Nephron (organoid): ENCODE data around the gene LEO1.

Source experiments
- H3K27ac Mint-ChIP-seq, 3 experiments: 2 replicates each; pipeline ENCODE4 v1.8.0; 2020; ENCODE audit warnings: mixed read lengths in 3 of 3, mild to moderate bottlenecking in 2 of 3, moderate library complexity in 1 of 3
- H3K27me3 Mint-ChIP-seq: 2 replicates; pipeline ENCODE4 v1.8.0; 2021; ENCODE audit warnings: low read depth, mild to moderate bottlenecking, moderate library complexity, mixed read lengths
- H3K36me3 Mint-ChIP-seq: 2 replicates; pipeline ENCODE4 v1.8.0; 2020; ENCODE audit warnings: low read depth, mixed read lengths
- H3K4me1 Mint-ChIP-seq: 2 replicates; pipeline ENCODE4 v1.8.0; 2020; ENCODE audit warnings: mixed read lengths
- H3K4me3 Mint-ChIP-seq, 3 experiments: 2 replicates each; pipeline ENCODE4 v1.8.0; 2020; ENCODE audit warnings: mild to moderate bottlenecking in 3 of 3, mixed read lengths in 3 of 3, moderate library complexity in 2 of 3
- H3K9me3 Mint-ChIP-seq: 2 replicates; pipeline ENCODE4 v1.8.0; 2020; ENCODE audit warnings: mixed read lengths
- CTCF ChIP-seq, 3 experiments: fragments of 200-600 bp; sonication (generic); IDR thresholded peaks; one replicate each; pipeline ENCODE4 v1.5.0; 2021; ENCODE audit warnings: antibody characterized with exemption in 3 of 3; ENCODE audit not compliant: unreplicated experiment in 3 of 3

The LEO1 gene

GRCh38 chr15:51888593-51889195, 82.9 kb downstream of the LEO1 start:
- Mint-ChIP-seq H3K4me3 (no peak overlapping the region), H3K36me3 (peaks cover 55% of the 10 kb centered on the region), H3K9me3 (no peaks in the 10 kb centered on the region), H3K27me3 (no peaks in the 10 kb centered on the region), H3K27ac (no peak overlapping the region), H3K4me1 (peaks cover 11% of the 10 kb centered on the region)
- peak; percentile 65 to 74 (median 68) for TF ChIP-seq CTCF (IDR thresholded peaks at IDR 0.05; ENCODE audit: unreplicated experiment in 3 of 3)
